Left lung (tissue), 10 donors: ENCODE results near the gene EIF4E1B. TPM values are rescaled to one million over a fixed set of nuclear protein-coding genes. Genes with fewer than 3 reads are reported as not detected.
A peak's percentile ranks its signal among the peaks of the same experiment; 100 is the strongest.

Source experiments
- ATAC-seq: fragments of 200-7000 bp; cut with Tn5 transposase; one replicate; pipeline ENCODE4 v1.9.1; 2020; ENCODE audit warnings: moderate library complexity
- DNase-seq, 4 donors: peaks; one replicate each; pipeline ENCODE4 v3.0.0-alpha.2; 2013 to 2020
- H3K27ac ChIP-seq, 2 donors: fragments of 200-600 bp; sonication (generic) in 1 of 2; one replicate each; pipeline versions ENCODE4 v1.5.0 to v1.8.0; 2020 to 2021
- H3K27me3 ChIP-seq, 2 donors: fragments of 200-600 bp; sonication (generic) in 1 of 2; one replicate each; pipeline versions ENCODE4 v1.5.0 to v1.8.0; 2020 to 2021
- H3K36me3 ChIP-seq, 2 donors: fragments of 200-600 bp; sonication (generic) in 1 of 2; one replicate each; pipeline versions ENCODE4 v1.5.0 to v1.8.0; 2020 to 2021
- H3K4me1 ChIP-seq, 2 donors: fragments of 200-600 bp; one replicate each; pipeline ENCODE4 v1.8.0; 2021
- H3K4me3 ChIP-seq, 2 donors: fragments of 200-600 bp; sonication (generic) in 1 of 2; one replicate each; pipeline versions ENCODE4 v1.5.0 to v1.8.0; 2020 to 2021; ENCODE audit warnings: mild to moderate bottlenecking in 1 of 2
- H3K9me3 ChIP-seq, 2 donors: fragments of 200-600 bp; sonication (generic) in 1 of 2; one replicate each; pipeline versions ENCODE4 v1.5.0 to v1.8.0; 2020 to 2021
- intact Hi-C, 2 donors: fragments of 100-400 bp; cut with DNase I; formaldehyde crosslinking; loops; one replicate each; pipeline versions ENCODE4 v1.11.2 to v1.14.2; 2022
- polyA plus RNA-seq, 6 donors: library from polyadenylated mRNA; unstranded; fragments of 120-200 nt; gene quantifications; one replicate each; pipeline ENCODE4 v1.2.1, GENCODE V29; 2013; ENCODE audit not compliant: insufficient read length in 6 of 6
- total RNA-seq, 2 donors: library from RNA; stranded (reverse); fragmentation: NEBNext Ultra II Directional; extraction: Animal tissue kit (Norgen Biotek cat#: 25700); gene quantifications; one replicate each; pipeline ENCODE4 v1.2.1, GENCODE V29; 2021
- TF ChIP-seq, protein P1 (sequence below), 2 donors: fragments of 200-600 bp; sonication (generic) in 1 of 2; IDR thresholded peaks; one replicate each; pipeline versions ENCODE4 v1.5.0 to v1.8.0; 2021; ENCODE audit warnings: antibody characterized with exemption in 2 of 2
- donor health status: DM: no; HTN: yes; CAD: no.
- donor health status: DM: no; HTN: no; CAD: no.

Gene EIF4E1B
- total and polyA plus RNA-seq, 8 donors, result 0.07 to 0.10 (median 0.08) TPM; not detected in 5

DNA sequence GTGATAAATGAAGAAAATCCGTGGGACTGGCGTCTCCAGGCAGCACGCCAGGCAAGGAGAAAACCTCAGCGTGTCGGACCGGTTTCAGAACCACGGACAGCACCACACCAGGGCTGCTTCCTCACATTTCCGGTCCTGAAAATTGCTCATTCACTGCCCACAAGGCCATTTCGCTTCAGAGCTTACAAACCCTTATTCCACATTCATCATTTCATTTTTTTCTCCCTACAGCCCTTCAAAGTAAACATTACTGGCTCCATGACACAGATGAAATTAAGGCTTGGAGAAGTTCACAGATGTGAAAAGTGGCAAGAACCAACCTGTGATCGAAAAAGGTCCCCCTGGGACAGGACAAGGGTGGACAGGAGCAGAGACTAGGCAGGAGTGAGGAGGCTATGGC is 19.0 kb upstream of the EIF4E1B start:
- TF ChIP-seq, protein P1, sequence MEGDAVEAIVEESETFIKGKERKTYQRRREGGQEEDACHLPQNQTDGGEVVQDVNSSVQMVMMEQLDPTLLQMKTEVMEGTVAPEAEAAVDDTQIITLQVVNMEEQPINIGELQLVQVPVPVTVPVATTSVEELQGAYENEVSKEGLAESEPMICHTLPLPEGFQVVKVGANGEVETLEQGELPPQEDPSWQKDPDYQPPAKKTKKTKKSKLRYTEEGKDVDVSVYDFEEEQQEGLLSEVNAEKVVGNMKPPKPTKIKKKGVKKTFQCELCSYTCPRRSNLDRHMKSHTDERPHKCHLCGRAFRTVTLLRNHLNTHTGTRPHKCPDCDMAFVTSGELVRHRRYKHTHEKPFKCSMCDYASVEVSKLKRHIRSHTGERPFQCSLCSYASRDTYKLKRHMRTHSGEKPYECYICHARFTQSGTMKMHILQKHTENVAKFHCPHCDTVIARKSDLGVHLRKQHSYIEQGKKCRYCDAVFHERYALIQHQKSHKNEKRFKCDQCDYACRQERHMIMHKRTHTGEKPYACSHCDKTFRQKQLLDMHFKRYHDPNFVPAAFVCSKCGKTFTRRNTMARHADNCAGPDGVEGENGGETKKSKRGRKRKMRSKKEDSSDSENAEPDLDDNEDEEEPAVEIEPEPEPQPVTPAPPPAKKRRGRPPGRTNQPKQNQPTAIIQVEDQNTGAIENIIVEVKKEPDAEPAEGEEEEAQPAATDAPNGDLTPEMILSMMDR (IDR thresholded peaks at IDR 0.05), result no peak
- Histone ChIP-seq H3K27ac (no peak overlapping the region), H3K4me1 (peaks cover 0 to 19% of the 10 kb centered on the region in 2 donors), H3K9me3 (no peaks in the 10 kb centered on the region), H3K27me3 (peaks cover 0 to 77% of the 10 kb centered on the region in 2 donors), H3K4me3 (no peak overlapping the region), H3K36me3 (no peaks in the 10 kb centered on the region)
- DNase-seq (peak in 3 of 4 donors; percentile 70 to 87 (median 75)), ATAC-seq (peak; percentile 57)
- intact Hi-C loops, result no loop called here

DNA sequence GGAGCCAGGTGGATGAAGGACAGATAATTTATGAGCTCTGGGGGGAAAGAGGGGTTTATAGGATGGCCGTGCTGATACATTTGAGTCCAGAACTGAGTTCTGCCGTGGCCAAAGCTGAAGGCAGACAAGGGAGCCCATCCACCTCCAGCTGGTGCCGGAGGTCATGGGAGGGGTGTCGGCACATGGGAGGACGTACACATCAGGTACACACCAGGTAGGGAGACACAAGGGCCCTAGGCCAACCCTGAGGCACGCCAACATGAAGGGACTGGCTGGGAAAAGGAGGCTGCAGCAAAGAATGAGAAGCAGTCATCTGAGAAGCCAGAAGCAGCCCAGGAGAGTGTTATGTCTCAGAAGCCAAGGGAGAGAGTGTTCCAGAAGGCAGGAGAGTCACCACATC is 18.5 kb upstream of the EIF4E1B start:
- intact Hi-C loops, result no loop called here
- no peaks in the 10 kb centered on the region for H3K9me3 ChIP-seq
- peaks cover 0 to 83% of the 10 kb centered on the region in 2 donors for H3K27me3 ChIP-seq
- H3K36me3 ChIP-seq, result no peaks in the 10 kb centered on the region
- no peak overlapping the region for H3K4me3 ChIP-seq
- no peak for DNase-seq
- no peak overlapping the region for H3K27ac ChIP-seq
- ATAC-seq, result no peak
- peaks cover 0 to 19% of the 10 kb centered on the region in 2 donors for H3K4me1 ChIP-seq
- TF ChIP-seq, protein P1 (IDR thresholded peaks at IDR 0.05), result no peak

DNA sequence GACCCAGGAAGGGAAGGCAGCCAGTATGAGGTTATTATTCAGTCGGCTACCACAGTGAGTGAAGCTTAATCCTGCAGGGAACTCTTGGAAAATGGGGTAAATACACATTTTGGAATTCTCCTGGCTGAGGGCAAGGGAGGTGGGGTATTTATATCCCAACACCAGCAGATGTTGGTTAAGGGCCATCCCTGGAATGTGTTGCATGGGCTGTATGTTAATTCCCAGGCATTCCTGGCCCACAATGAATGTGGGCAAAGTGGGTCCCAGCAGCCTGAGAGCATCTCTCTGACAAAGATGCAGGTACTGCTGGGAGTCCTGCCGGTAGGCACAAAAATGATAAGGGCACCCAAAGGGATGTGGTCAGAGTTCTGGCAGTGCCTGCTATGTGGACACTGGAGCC is 17.6 kb upstream of the EIF4E1B start:
- H3K36me3 ChIP-seq, result no peaks in the 10 kb centered on the region
- peaks cover 0 to 19% of the 10 kb centered on the region in 2 donors for H3K4me1 ChIP-seq
- ATAC-seq (no peak), DNase-seq (no peak)
- H3K27me3 ChIP-seq, result peaks cover 5 to 91% of the 10 kb centered on the region in 2 donors
- no peaks in the 10 kb centered on the region for H3K9me3 ChIP-seq
- TF ChIP-seq, protein P1 (IDR thresholded peaks at IDR 0.05), result no peak
- intact Hi-C loops, result no loop called here
- no peak overlapping the region for H3K27ac ChIP-seq
- no peak overlapping the region for H3K4me3 ChIP-seq

DNA sequence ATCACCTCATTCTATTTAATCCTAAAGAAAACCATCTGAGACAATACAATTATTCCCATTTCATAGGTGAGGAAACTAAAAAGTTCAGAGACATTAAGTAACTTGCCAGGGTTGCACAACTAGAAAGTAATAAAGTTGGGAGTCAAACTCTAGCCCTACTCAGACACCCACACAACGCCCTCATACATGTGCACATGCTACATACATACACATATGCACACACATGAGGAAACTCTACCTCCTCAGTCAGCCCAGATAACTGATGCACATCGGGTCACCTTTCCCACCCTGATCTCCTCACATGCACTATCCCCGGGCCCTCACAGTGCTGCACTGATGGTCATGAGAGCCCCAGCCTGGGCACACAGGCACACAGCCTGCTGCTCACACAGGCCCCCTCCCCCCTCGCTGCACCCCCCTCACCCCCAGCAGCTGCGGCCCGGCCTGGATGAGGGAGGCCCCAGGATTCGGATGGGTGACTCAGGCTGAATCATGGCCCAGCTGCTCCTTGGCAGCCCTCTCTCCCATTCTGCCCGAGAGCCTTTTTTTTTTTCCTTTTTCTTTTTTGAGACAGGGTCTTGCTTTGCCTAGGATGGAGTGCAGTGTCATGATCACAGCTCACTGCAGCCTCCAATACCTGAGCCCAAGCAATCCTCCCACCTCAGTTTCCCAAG is 15.5 kb upstream of the EIF4E1B start:
- peaks cover 26 to 93% of the 10 kb centered on the region in 2 donors for H3K27me3 ChIP-seq
- no peak overlapping the region for H3K4me3 ChIP-seq
- no peak overlapping the region for H3K27ac ChIP-seq
- DNase-seq (no peak), ATAC-seq (no peak)
- H3K36me3 ChIP-seq, result no peaks in the 10 kb centered on the region
- H3K4me1 ChIP-seq, result peaks cover 4 to 19% of the 10 kb centered on the region in 2 donors
- TF ChIP-seq, protein P1 (IDR thresholded peaks at IDR 0.05), result no peak
- intact Hi-C loops, result no loop called here
- no peaks in the 10 kb centered on the region for H3K9me3 ChIP-seq

DNA sequence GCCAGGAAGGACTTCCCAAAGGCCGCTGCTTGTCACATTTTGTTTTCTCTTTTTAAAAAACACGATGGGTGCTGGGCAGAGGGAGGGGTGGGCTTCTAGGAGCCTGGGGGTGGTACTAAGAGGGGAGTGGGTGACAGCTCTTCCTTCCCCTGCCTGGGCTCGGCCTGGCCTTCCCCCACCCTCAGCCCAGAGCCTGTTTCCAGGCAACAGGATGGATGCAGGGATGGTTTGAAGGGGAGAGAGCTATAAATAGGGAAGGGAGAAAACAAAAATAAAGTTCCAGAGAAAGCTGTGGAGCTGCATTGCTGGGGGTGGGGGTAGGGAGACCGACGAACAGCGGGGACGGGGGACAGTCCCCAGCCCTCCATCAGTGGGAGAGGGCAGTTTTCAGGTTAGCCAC is 14.0 kb upstream of the EIF4E1B start:
- ATAC-seq, result no peak
- H3K27me3 ChIP-seq, result peaks cover 41 to 94% of the 10 kb centered on the region in 2 donors

More for the DNA sequence above, 14.0 kb upstream of the EIF4E1B start:
- no peak overlapping the region for H3K27ac ChIP-seq
- peaks cover 11 to 18% of the 10 kb centered on the region in 2 donors for H3K4me1 ChIP-seq
- no peaks in the 10 kb centered on the region for H3K36me3 ChIP-seq
- H3K9me3 ChIP-seq, result no peaks in the 10 kb centered on the region
- no peak for DNase-seq
- intact Hi-C loops, result no loop called here
- TF ChIP-seq, protein P1 (IDR thresholded peaks at IDR 0.05), result no peak
- no peak overlapping the region for H3K4me3 ChIP-seq
